T1000 (cell line): ENCODE measurements around the gene FNDC3B.
"Not testable (repeated sequence)": the region's sequence is repeated elsewhere in the genome, so short reads cannot be mapped to it uniquely, and the experiment has no call there.

ENCODE experiments used
- DNase-seq: peaks from one replicate; lab custom pipeline; 2025; ENCODE audit warnings: mixed read lengths; lab: John Stamatoyannopoulos, UW

FNDC3B gene

DNA sequence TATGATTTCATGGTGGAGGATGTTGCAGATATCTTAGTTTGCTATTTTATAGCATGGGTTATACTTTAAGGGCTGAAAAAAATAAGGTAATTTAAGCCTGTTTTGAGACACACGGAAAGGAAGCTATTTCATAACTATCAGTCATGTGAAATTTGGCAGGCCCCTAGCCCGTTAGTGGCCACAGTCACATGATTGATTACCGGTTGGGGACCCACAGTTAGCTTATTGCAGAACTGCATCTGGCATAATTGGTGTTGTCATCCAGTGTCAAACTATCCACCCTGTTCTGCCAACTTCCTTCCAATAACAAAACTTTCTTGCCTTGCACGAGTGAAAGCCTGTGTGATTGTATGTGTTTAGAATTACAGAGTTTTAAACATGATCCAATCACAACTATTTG is 35.2 kb downstream of the FNDC3B start:
- DNase-seq: no peak

DNA sequence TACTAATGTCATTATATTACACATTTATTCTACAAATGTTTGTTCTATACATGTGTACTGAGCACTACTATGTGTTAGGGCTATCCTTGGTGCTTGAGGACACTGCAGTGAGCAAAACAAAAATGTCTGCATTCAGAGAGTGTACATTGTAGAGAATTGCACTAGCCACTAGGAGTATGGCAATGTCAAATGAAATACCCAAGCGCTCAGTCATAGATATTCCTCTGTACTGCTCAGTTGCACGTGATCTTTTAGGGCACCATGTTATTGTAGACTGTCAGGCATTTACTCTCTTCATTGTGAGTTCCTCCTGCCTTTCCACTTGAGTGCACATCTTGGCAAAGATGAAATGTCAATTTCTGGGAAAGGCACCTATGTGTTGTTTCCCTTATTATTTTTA is 36.8 kb downstream of the FNDC3B start:
- no peak for DNase-seq

DNA sequence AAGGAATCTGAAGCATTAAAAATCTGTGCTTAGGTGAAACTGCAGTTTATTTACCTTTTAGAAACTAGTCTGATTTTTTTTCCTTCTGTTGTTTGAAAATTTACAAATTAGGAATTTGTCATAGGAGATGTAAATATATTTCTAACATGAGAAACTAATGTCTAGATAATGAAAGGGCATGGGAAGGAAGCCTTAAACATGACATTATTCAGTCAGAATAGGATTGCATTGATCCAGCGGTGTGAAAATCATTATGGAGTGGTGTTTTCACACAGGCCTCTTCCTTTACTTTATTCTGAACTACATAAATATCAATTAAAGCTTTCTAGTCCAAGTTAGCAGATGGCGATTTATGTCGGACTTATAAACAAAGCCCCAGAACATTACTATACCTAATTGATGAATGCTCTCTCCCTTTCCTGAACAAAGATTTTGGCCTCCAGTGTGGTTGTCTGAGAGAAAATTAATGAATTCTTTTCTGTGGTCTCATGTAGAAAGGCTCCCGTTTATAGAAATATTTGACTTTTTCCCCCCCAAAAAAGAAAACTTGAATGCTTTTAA is 37.9 kb downstream of the FNDC3B start:
- DNase-seq: no peak

DNA sequence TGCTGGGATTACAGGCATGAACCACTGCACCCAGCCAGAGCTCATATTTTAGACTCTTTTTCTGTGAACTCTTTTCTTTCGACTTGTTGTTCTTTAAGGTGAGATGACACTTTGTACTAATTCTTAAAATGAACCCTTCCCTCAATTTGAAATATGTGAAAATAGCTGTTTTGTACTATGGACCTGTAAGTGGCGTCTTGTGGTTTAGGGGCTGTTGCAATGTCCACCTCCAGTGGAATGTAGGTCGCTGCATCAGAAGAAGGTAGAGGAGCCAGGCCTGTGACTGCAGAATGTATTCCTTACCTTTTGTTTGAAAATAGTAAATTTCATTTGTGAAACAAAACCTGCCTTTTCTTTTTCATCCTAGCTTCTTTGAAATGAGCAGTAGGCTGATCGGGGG is 38.9 kb downstream of the FNDC3B start:
- DNase-seq: no peak

DNA sequence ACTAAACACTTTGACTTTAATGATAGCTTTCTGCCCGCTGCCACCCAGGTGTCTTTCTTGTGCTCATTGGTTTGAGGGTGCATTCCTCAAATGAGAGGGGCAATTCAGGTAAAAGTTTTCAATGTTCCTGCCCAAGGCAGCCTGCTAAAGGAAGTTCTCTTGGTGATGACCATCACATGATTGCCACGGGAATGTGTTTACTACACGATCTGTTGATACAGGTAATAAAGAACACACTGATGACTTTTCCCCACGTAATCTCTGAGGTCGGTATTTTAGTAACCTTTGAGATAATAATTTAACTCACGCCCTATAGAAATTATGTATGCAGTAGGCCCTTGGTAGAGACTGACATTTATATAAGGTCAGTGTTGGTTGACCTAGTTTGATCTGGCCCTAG is 39.3 kb downstream of the FNDC3B start:
- DNase-seq: no peak

DNA sequence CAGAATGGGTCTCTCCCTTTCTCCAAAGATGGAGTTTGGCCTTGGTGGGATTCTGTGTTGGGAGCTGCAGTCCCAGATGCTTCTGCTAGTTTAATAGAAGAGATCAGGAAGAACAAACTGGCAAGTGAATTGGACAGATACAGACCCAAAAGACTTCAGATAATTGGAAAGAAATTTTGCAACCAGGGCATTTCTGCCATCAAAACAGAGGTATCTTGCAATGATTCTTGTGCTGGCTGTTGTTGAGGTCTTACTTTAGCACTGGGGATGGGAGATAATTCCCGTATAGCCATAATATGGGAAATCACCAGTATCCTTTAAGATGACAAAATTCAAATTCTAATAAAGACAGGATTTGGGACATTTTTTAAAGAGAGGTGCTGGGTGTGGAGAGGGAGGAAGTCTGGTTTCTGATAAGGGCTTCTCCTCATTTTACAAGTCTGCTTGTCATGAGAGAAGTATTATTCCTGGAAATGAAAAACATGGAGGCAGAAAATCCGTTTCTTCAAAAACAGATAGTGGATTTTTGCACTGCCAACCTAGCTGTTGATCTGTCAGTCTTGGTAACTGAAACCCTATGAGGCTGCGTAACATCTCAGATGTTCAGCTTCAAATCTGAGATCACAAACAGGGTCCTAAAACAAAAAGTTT is 40.1 kb downstream of the FNDC3B start:
- no peak for DNase-seq

DNA sequence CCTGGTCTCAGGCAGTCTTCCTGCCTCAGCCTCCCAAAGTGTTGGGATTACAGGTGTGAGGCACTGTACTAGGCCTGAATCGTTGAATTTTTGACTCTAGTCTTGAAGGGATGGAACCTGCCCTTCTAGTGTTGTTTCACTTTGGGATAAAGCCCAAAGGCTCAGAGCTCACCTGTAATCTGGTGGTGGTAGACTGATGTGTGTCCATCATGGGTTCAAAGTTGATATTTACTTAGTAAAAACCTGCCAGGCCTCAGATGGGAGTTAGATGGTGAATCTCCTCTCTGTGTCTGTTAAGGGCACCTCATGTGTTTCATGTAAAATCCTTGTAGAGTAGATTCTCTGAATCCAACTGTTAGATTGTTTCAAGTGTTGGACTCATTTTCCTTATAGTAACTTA is 41.1 kb downstream of the FNDC3B start:
- no peak for DNase-seq

DNA sequence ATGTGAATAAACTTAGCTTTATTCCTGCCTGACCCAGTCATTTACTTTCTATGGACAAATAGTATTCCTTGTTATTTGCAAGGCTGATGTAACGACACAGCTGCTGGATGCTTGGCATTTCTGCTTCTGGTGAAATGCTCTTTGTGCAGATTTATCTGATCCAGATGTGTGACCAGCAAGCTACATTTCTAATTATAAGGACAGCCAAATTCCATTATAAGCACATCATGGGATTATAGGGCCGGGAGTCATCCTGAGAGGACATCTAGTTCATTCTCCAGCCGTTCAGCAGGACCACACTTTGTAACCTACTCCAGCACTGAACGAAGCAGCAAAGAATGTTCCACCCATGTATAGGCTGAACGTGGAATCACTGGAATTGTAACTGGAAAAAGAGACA is 42.9 kb downstream of the FNDC3B start:
- no peak for DNase-seq

DNA sequence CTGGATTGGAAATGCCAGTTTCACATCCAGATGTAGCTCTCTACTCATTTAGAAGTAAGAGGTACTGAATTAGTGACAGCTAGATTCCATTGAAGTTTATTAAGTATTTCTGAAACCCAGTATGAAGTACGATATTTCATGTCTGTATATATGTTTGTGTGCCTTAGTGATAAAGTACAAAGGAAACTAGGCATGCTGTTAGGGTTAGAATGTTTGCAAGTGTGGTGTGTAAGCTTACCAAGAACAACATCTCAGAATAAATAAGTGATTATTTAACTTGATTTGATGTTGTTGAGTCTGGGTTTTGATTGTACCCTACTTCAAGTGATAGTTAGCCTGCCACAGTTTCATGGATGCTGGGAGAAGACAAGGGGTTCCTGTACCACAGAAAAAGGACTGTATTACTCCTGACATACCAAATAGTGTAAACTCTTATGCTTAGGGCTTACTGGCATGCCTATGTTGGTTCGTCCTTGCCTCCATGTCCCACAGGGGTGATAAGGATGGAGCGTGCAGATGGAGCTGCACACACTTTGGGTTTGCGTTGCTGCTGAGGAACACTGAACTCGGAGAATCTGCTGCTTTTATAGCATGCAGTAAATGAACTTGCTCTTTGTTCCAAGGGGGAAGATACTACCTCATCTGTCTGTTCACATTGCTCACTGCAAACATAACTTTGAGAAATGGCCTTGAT is 43.6 kb downstream of the FNDC3B start:
- no peak for DNase-seq

DNA sequence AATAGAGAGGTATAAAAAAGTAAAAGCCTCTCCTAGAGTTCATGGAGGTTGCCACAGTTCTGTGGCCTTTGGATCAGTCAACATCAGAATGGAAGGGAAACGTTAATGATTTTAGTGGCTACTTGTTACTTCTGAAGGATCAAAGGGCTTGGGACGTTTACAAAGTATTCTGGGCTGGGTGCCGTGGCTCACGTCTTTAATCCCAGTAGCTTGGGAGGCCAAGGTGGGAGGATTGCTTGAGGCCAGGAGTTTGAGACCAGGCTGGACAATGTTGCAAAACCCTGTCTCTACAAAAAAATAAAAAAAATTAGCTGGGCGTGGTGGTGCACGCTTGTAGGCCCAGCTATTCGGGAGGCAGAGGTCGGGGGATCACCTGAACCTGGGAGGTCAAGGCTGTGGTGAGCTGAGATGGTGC is 44.6 kb downstream of the FNDC3B start:
- DNase-seq: no peak

DNA sequence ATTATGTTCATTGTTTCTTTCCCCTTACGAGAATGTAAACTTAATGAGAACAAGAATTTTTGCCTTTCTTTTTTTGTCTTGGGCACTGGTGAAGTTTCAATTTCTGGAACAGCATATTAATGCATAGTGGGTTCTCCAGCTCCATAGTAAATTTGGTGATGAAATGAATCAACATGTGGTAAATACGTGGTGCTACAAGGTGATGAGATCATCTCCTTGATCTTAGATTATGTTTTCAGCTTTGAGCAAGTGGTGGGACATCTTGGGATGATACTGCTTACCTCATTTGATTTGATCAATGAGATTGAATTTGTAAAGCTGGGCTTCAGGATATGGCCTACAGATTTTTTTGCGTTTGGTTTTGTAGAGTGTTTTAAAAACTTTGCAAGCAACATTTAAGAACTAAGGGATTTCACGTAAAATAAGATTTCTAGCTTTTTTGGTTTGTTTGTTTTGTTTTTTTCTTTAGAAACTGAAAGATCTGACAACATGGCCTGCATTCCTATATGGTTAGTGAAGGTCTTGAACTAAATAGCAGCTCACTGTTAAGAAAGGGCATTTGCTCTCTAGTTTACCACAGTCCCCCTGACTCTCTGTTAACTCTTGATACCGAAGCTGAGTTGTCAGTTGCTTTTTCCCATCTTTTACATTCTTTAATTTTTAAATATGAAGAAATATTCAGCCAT is 45.6 kb downstream of the FNDC3B start:
- no peak for DNase-seq

DNA sequence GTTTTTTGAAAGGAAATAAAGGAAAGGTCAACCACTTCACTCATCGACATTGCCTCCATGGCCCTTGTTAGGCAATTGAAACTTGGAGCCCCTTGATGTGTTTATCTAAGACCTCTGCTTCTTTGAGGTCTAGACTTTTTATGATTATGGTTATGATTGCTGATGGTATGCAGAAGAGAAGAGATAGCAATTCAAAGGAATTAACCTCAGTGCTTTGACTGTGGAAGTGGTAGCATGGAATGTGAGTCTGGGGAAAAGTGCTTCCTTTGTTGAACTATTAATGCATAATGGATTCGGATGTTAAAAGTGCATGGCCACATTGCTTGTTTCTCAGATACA is 46.1 kb downstream of the FNDC3B start:
- DNase-seq: no peak

DNA sequence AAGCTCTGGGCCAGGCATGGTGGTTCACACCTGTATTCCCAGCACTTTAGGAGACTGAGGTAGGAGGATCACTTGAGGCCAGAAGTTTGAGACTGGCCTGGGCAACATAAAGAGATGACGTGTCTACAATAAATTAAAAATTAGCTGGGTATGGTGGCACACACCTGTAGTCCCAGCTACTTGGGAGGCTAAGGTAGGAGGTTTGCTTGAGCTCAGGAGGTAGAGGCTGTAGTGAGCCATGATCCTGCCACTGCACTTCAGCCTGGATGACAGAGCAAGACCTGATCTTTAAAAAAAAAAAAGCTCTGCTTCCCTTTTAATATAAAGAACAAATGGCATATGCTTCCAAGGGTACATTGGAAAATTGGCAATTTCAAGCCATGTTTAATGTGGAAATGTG is 46.7 kb downstream of the FNDC3B start:
- no peak for DNase-seq

DNA sequence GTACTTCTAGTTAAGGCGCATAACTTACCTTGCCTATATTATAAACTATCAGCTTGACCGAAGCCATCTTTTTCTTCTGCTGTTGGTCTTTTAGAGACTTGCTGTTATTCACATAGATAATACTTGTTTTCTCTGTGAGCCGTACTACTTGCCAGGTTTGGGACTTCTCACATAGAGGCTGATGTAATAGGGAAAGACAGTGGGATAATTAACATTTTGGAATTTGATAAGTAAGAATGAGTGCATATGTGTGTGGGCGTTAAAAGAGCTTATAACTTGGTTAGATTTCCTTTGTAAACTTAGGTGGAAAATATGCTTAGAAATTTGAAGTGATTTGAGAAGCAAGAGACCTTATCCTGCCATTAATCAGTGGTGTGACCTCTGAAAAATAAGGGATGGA is 47.8 kb downstream of the FNDC3B start:
- DNase-seq: no peak

DNA sequence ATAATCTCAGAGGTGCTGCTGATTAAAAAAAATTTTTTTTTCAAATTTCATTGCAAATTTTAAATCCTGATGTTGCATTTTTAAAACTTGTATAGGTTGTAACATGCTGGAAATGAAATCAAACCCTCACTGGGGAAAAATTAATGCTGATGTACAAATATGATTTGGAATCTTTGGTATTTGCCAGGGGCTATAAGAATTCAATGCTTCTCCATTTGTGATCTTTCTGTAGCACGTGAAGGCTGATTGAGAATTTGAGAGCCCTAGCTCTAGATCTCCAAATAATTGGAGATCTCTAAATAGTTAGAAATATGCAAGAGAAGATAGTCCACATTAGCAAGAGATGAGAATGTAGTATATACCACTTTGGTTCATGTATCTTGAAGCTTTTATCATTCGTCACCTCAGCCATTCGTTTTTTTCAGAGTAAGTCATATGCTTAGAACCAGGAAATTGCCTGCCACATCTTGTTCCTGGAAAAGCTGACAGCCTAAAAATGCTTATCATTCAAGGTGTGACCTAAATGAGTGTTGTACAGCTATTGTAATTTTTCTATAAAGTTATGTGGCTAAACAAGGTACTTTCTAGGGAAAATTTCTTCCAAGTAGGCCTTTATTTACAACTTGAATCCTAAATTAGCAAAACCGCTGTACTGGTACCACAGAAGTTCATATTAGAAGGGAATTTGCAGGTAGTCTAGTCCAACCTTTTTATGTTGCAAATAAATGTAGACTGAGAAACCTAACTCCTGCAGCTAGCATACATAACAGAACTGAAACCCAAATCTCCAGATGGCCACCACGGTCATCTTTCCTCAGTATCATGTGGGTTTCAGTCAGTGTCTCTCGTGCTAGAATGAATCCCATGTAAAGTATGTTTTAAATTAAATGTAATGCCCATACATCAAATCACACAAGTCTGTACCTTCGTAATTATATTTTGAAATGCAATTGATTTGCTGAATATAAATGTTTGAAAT is 48.5 kb downstream of the FNDC3B start:
- DNase-seq: no peak

DNA sequence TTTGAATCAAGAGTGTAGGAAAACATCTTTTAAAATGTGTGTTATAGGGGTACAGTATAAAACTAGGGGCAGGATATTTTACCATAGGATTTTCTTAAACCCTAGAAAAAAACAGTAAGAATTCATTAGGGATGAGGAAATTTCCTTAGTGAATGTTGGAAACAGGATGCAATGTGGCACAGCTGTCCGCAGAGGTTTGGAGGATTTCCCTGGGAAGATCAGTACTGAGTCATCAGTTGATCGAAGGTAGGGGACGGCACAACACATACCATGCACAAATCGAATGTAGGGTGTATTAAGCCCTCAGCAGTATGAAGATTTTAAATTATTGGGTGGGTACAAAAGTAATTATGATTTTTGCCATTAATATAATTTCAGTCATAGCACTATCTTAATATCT is 49.9 kb downstream of the FNDC3B start:
- no peak for DNase-seq

DNA sequence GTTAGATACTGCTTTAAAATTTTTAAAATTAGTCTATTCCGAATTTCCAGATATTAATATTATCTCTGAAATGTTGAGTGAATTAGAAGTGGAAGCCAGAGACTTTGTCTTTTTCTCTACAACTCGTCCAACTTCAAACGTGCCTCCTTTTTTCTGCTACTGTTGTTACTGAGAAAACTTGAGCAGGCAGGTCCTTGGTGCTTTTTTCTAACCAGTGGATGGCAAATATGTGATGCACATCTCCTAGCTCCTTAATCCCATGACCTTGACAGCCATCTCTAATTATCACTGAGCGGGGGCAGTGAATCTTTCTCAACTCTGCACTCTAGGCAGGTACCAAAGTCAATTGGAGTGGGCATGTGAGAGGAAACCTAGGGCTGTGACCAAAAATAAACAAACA is 50.7 kb downstream of the FNDC3B start:
- no peak for DNase-seq

DNA sequence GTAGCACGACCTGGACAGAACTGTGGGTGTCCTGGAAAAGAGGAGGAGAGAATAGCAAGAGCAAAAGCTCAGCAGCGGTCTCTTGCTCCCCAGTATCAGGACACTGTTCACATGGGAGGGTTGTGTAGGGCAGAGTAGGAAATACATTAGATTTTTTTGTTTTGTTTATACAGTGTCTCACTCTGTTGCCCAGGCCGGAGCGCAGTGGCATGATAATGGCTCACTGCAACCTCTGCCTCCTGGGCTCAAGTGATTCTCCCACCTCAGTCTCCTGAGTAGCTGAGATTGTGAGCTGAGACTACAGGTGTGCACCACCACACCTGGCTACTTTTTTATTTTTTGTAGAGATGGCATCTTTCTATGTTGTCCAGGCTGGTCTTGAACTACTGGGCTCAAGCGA is 53.3 kb downstream of the FNDC3B start:
- DNase-seq: no peak

DNA sequence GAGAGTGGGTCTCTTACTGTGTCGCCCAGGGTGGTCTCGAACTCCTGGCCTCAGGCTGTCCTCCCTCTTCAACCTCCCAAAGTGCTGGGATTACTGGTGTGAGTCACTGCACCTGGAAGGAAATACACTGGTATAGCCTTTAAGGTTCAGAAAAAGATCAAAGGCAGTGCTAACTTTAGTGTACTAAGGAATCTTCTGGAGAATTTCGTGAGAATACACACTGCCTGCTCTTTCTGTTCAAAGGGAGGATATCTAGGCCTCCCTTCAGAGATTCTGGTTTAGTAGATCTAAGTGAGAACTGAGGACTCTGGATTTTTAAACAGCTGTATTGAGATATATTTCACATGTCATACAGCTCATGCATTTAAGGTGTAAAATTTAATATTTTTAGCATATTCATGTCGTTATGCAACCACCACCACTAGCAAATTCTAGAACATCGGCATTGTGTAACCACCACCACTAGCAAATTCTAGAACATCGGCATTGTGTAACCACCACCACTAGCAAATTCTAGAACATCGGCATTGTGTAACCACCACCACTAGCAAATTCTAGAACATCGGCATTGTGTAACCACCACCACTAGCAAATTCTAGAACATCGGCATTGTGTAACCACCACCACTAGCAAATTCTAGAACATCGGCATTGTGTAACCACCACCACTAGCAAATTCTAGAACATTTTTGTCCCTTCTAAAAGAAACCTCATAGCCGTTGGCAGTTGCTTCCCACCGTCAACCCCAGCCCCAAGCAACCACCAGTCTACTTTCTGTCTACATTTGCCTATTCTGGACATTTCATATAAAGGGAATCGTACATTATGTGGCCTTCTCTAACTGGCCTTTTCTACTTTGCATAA is 54.4 kb downstream of the FNDC3B start:
- DNase-seq: not testable (repeated sequence)

DNA sequence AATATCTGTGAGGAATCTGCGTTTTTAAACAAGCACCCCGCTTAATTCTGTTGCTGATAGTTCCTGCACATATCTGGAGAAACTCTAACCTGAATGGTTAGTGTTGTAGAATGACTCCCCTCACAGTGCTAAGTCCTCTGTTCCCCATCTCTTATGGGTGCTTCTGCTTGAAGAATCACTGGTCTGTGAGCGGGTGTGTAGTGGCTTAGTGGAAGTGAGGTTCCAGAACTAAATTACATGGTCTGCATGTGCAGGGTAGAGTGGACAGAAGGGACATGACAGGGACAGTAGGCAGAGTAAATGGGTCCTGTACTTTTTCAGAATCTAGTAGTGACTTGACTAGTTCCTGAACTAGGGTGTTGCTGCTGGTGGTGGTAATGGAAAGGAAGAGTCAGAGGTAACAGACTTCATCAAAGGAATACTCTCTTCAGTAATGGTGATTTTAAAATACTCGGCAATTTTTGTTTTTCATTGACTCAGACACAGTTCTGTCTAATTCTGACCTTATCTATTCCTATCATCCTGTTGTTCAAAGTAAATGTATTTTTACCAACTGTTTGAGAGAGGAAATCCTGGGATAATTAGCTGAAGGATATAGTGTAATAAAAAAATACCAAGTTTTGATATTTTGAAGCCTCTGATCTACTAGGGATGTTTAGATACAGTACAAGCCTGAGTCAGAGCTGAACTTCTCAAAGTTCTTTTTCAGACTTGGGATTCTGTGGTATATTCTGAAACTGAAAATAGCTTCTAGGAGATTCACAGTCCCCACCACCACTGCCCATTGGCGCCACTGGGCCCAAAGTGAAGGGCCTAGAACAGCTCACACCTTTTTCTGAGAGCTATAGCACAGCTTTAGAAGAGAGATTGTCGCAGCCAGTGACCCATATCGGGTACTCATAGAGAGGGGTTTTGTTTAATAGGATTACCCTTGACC is 55.5 kb downstream of the FNDC3B start:
- DNase-seq: no peak
